Measurements from ENCODE around the gene NUP210L. TPM values are rescaled to one million over a fixed set of nuclear protein-coding genes. Genes with fewer than 3 reads are reported as not detected.

NUP210L gene
- total and polyA plus RNA-seq, 9 donors: 0.07 to 0.10 TPM; not detected in 7

DNA sequence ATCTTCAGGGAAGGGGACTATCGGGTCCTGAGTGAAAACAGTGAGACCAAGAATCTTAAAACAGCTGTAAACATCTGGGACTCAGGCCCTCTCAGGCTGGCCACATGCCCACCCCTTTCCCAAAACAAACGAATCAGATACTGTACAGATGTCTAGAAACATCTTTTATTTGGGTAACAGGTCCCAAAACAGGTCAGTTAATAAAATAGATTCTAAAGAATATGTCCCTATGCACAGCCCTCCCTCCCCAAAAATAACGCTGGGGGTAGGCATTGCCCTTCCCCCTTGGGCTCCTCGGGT lies 196.0 kb downstream of the NUP210L start:
- intact Hi-C loops (cut with DNase I): loop anchor here in 1 of 4 donors (10.0 kb wide), 1 partner anchor 164 kb away; no protein-coding TSS in a partner anchor
- TF ChIP-seq EP300 (IDR thresholded peaks at IDR 0.05) (no peak), POLR2A (IDR thresholded peaks at IDR 0.05) (no peak)
- TF ChIP-seq, protein P1, sequence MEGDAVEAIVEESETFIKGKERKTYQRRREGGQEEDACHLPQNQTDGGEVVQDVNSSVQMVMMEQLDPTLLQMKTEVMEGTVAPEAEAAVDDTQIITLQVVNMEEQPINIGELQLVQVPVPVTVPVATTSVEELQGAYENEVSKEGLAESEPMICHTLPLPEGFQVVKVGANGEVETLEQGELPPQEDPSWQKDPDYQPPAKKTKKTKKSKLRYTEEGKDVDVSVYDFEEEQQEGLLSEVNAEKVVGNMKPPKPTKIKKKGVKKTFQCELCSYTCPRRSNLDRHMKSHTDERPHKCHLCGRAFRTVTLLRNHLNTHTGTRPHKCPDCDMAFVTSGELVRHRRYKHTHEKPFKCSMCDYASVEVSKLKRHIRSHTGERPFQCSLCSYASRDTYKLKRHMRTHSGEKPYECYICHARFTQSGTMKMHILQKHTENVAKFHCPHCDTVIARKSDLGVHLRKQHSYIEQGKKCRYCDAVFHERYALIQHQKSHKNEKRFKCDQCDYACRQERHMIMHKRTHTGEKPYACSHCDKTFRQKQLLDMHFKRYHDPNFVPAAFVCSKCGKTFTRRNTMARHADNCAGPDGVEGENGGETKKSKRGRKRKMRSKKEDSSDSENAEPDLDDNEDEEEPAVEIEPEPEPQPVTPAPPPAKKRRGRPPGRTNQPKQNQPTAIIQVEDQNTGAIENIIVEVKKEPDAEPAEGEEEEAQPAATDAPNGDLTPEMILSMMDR (IDR thresholded peaks at IDR 0.05): no peak
- 0 to 2% (median 2%) methylated on average over 4 of the region's 4 CpGs for whole genome bisulfite sequencing, 3 donors
- peak overlapping the region; percentile 24 for H3K4me3 ChIP-seq
- H3K27ac ChIP-seq: peak overlapping the region; percentile 14 to 71
- peaks cover 31% of the 10 kb centered on the region for H3K4me1 ChIP-seq (ENCODE audit: insufficient read depth)
- H3K27me3 ChIP-seq: no peaks in the 10 kb centered on the region
- peak; percentile 59 to 75 (median 71) for DNase-seq
- no peaks in the 10 kb centered on the region for H3K36me3 ChIP-seq
- no peaks in the 10 kb centered on the region for H3K9me3 ChIP-seq

DNA sequence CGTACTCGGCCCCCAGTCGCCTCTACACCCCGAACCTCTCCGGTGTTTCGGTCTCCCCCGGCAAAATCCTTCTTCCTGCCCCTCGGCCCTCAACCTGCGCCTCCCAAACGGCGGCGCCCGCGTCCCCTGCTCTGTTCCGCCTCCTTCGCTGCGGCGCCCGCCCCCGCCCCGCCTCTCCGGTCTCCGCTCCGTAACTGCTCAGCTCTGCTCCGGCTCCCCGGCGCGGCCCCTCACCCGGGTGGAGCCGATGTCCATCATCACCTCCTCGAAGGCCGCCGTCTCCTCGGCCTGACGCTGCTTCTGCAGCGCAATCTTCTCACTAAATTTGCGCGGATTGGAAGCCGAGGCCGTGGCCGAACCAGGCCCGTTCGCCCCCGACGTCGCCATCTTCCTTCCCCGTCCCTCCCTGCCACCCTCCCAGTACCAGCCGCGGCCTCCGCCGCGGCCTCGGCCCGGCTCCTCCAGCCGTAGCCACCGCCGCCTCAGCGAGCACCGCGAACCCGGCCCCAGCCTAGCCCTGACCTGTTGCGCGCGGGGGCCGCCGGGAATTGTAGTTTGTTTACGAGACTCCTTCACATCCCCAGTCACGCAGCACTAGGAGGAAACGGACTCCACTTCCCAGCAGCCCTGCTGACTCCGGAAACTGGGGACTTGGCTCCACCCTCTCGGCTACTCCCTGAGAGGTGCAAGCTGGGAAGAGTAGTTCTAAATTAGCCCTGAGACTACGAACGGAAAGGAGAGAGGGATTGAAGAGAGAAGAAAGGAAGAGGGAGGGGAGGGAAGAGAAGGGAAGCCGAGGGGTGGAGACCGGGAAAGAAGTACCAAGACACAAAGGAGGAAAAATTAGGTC lies 196.5 kb downstream of the NUP210L start, which contains the start of gene CRTC2:
Gene CRTC2, minus strand, starts transcription at position 502 of the 850 bp plus-strand sequence. Its CDS starts 115 bp downstream, at position 387.
- Histone ChIP-seq H3K4me3 (peak within 1 kb of the TSS; percentile 72), H3K4me1 (ENCODE audit: insufficient read depth) (peaks cover 31% of the 10 kb centered on the region), H3K9me3 (no peaks in the 10 kb centered on the region), H3K27me3 (no peaks in the 10 kb centered on the region), H3K36me3 (no peaks in the 10 kb centered on the region), H3K27ac (peak within 1 kb of the TSS; percentile 71 to 79)
- peak; percentile 60 for TF ChIP-seq POLR2A (IDR thresholded peaks at IDR 0.05)
- TF ChIP-seq EP300 (IDR thresholded peaks at IDR 0.05): no peak
- TF ChIP-seq, protein P1 (IDR thresholded peaks at IDR 0.05): peak in 1 of 3 donors; percentile 11
- intact Hi-C loops (cut with DNase I): loop anchor here in 1 of 4 donors (10.0 kb wide), 1 partner anchor 164 kb away; no protein-coding TSS in a partner anchor
- WGBS, 3 donors: 0 to 1% (median 0%) methylated on average over 72 to 74 of the region's 75 CpGs
- peak; percentile 98 to 99 (median 99) for DNase-seq

DNA sequence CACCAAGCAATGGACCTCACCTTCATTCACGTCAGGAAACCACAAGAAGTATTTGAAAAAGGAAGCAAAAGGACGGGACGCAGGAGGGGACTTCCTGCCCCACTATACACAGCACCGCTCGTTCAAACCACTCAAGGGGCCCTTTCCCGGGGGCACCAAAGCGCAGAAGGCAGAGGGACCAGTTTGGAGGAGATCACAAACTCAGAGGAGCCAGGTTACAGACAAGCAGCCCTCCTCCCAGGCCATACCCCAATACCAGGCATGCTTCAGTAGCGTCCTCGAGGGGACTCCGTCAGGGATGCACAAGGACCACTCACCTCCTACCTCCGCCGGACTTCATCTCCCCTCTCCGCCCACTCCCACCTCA lies 197.1 kb downstream of the NUP210L start:
- intact Hi-C loops (cut with DNase I): loop anchor here in 1 of 4 donors (10.0 kb wide), 1 partner anchor 163 kb away; no protein-coding TSS in a partner anchor
- Histone ChIP-seq H3K27ac (peak overlapping the region in 1 of 2 donors; percentile 71), H3K4me1 (ENCODE audit: insufficient read depth) (peaks cover 31% of the 10 kb centered on the region), H3K36me3 (no peaks in the 10 kb centered on the region), H3K4me3 (peak overlapping the region; percentile 72), H3K27me3 (no peaks in the 10 kb centered on the region), H3K9me3 (no peaks in the 10 kb centered on the region)
- WGBS, 3 donors: 0% methylated on average over 13 of the region's 13 CpGs
- DNase-seq: no peak
- no peak for TF ChIP-seq EP300 (IDR thresholded peaks at IDR 0.05)
- TF ChIP-seq POLR2A (IDR thresholded peaks at IDR 0.05): no peak
- TF ChIP-seq, protein P1 (IDR thresholded peaks at IDR 0.05): no peak

DNA sequence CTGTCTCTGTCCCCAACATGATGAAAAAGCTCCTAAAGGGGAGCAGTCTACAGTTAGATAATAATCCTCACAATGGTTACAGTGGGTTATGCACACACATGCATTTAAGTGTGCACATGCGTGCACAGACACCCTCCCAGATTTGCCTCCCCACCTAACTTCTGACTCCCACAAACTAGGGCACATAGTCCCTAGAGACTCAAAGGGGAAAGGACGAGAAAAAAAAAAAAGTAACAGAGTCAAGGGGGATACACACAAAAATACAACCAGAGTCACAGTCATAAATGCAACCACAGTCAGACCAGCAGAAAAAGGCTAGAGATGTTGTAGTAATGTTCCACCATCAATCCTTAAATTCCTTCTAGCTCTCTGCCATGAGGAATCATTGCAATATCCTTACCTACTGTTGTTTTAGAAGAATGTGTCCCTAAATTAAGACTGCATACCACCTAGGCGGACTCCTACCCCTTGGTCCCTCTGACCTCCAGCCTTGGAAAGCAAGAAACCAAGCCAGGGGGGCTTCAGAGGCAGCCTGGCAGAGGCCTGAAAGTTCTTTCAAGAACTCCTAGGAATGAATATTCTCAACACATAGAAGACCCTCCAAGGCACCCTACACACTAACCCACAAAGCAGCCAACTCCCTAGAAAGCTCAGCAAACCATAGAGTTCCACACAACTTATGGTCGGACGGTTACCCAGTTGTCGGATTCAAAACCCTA lies 197.7 kb downstream of the NUP210L start:
- 17 to 35% (median 27%) methylated on average over 6 of the region's 6 CpGs for WGBS, 3 donors
- Histone ChIP-seq H3K27me3 (no peaks in the 10 kb centered on the region), H3K36me3 (no peaks in the 10 kb centered on the region), H3K9me3 (no peaks in the 10 kb centered on the region), H3K27ac (no peak overlapping the region), H3K4me3 (peak overlapping the region; percentile 72), H3K4me1 (ENCODE audit: insufficient read depth) (peaks cover 25% of the 10 kb centered on the region)
- no peak for DNase-seq
- TF ChIP-seq POLR2A (IDR thresholded peaks at IDR 0.05) (no peak), EP300 (IDR thresholded peaks at IDR 0.05) (no peak)
- TF ChIP-seq, protein P1 (IDR thresholded peaks at IDR 0.05): no peak
- intact Hi-C loops (cut with DNase I): loop anchor here in 1 of 4 donors (10.0 kb wide), 1 partner anchor 162 kb away; no protein-coding TSS in a partner anchor
